Thyroid gland (tissue), 4 donors: ENCODE data around the gene MGLL.

Source experiments
- POLR2A ChIP-seq, 2 donors: fragments of 450-650 bp; IDR thresholded peaks; one replicate each; pipeline ENCODE4 v1.6.1; 2017; ENCODE audit warnings: antibody characterized with exemption in 2 of 2, mild to moderate bottlenecking in 2 of 2, moderate library complexity in 1 of 2
- TF ChIP-seq, protein P1 (sequence below), 6 experiments: fragments of 200-600 bp in 3 of 6; fragments of 450-650 bp in 3 of 6; sonication (generic) in 3 of 6; IDR thresholded peaks; one replicate each; pipeline ENCODE4 v1.5.1; 2016 to 2019; ENCODE audit warnings: antibody characterized with exemption in 6 of 6, mild to moderate bottlenecking in 2 of 6, inconsistent platforms in 1 of 6, moderate library complexity in 1 of 6

DNA sequence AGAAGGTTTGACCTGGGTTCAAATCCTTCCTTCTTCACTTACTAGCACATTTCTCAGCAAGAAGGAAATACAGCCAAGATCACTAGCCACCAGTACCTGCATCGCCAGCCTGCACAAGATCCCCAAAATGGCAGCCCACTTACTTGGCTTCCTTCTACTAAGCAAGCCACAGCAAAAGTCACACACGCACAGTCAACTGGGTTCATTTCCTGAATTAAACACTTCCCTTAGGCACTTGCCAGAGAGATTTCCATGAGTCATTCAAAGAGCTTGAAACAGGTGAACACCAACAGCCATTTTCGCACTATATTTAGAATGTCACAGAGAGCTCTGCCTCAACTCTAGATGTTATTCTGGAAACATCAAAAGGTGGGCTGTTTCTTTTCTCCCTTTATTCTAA lies 42.6 kb downstream of the MGLL start:
- TF ChIP-seq, protein P1, sequence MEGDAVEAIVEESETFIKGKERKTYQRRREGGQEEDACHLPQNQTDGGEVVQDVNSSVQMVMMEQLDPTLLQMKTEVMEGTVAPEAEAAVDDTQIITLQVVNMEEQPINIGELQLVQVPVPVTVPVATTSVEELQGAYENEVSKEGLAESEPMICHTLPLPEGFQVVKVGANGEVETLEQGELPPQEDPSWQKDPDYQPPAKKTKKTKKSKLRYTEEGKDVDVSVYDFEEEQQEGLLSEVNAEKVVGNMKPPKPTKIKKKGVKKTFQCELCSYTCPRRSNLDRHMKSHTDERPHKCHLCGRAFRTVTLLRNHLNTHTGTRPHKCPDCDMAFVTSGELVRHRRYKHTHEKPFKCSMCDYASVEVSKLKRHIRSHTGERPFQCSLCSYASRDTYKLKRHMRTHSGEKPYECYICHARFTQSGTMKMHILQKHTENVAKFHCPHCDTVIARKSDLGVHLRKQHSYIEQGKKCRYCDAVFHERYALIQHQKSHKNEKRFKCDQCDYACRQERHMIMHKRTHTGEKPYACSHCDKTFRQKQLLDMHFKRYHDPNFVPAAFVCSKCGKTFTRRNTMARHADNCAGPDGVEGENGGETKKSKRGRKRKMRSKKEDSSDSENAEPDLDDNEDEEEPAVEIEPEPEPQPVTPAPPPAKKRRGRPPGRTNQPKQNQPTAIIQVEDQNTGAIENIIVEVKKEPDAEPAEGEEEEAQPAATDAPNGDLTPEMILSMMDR (IDR thresholded peaks at IDR 0.05): no peak
- TF ChIP-seq POLR2A (IDR thresholded peaks at IDR 0.05): no peak
